H1 (cell line): ENCODE data around the gene PRKAR2B. TPM values are rescaled to one million over a fixed set of nuclear protein-coding genes. Genes with fewer than 3 reads are reported as not detected.

Source experiments
- GABPA ChIP-seq: IDR thresholded peaks from 2 replicates; pipeline ENCODE4 v1.6.1; 2011; ENCODE audit warnings: mild to moderate bottlenecking, low read length, moderate library complexity, borderline replicate concordance; ENCODE audit not compliant: insufficient read depth
- polyA plus RNA-seq, 7 experiments: library from polyadenylated mRNA; depleted of rRNA in 3 of 7; stranded (reverse) in 5 of 7; unstranded in 2 of 7; fragments of >200 nt in 5 of 7; fragments of 200-250 nt in 2 of 7; gene quantifications; 1 replicate in 5 of 7; 2 replicates in 1 of 7; 4 replicates in 1 of 7; pipeline versions ENCODE4 v1.2.1 to v1.2.3, GENCODE V29; 2011 to 2013; ENCODE audit warnings: missing spikeins in 2 of 7, mixed read lengths in 2 of 7
- total RNA-seq: library from RNA; stranded (reverse); fragmentation: NEBNext Ultra II Directional; extraction: Animal tissue kit (Norgen Biotek cat#: 25700); gene quantifications from 2 replicates; pipeline ENCODE4 v1.2.1, GENCODE V29; 2021

The PRKAR2B gene
- total and polyA plus RNA-seq, 2 of the 8 experiments (the other 6 are each of a cell fraction or from before 2014, with no cell fraction given) = 10.4 to 37.0 TPM

DNA sequence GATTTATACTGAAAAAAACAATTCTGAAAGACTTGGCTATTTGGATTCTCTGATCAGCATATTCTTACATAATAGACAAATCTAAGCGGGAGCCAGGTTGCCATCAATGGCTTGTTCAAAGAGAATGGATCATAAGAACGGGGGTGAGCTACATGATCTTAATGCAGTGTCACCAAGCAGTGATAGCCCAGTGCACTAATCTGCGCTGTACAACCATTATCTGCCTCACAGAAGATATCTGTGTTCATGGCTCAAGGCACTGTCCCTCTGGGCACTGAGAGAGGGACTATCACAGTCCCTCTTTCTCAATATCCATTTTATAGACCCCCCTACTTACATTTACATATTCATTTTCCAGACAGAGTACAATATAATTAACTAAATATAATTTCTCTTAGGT is 22.9 kb upstream of the PRKAR2B start (continued):
- TF ChIP-seq GABPA = no peak
